Hematopoietic multipotent progenitor cell treated with erythropoietin and hydrocortisone succinate and interleukin-3 and kit ligand, for 8 days (in vitro differentiated cells): ENCODE data around the gene ZNF664.
A peak's percentile ranks its signal among the peaks of the same experiment; 100 is the strongest.

Experiments used
- DNase-seq: peaks from one replicate; pipeline ENCODE4 v3.0.0-alpha.2; 2015

The ZNF664 gene

GRCh38 chr12:123972457-123973401 is at the start of gene ZNF664, which contains the start of gene CCDC92:
Gene ZNF664 (plus strand): TSS chr12:123973215. CDS start chr12:124012145, 38,930 bp downstream.
Gene CCDC92 (minus strand): TSS chr12:123972831. CDS start chr12:123944305, 28,526 bp downstream.
- DNase-seq: peak; percentile 82

DNA sequence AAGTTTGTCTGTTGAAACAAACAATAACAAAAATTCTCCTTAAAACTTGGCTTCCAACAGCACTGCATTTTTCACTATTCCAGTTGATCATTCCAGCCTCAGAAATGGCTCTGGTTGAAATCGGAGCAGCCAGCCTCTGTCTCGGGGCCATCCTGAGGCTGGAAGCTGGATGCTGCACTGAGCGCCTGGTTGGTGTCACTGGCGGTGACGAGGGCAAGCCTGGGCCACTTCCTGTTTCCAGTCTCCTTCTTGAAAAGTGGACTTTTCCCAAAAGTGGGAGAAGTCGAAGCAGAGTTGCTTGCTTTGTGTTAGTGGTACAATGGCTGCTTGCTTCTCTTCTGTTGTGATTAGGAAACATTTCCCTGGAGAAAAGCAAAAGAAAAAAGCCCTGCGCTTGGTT is 49.1 kb upstream of the ZNF664 start:
- DNase-seq: no peak

- DNase-seq: no peak
Measured at GRCh38 chr12:123924539-123924938, 48.5 kb upstream of the ZNF664 start.

DNA sequence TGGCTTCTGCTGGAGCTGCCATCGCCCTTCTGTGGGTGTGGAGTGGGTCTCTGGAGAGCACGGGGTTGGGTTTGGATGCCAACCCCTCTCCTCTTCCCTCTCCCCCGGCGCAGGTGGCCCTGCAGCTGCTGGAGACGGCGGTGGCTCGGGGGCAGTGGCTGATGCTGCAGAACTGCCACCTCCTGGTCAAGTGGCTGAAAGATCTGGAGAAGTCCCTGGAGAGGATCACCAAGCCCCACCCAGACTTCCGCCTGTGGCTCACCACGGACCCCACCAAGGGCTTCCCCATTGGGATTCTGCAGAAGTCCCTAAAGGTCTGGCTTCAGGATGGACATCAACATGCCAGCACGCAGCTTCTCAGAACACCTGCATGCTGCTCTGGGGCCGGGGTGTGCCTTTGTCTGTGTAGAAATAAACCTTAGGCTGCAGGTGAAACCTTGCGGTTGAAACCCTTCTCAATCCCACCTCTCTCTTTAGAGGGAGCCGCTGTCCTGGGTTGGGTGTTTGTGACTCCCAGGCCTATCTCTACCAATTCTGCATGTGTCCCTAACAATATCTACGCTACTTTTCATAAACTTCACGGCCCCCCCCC is 44.6 kb upstream of the ZNF664 start:
- no peak for DNase-seq

DNA sequence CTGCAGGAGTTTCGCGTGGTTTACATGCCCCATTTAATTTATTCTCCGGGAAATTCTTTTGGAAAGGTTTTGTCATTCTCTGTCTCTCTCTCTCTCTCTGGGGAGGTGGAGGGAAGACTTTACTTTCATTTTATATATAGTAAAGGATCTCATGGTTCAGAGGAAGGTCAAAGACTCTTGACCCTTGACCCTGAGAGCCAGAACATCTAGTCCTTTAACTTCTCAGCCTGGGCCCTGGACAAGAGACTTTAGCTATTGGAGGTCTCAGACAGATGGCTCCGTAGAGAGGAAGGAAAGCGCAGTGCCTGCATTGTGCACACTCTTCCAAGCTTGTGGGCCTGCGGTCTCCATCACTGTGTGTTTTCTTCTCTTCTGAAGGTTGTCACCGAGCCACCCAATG is 44.1 kb upstream of the ZNF664 start:
- no peak for DNase-seq

DNA sequence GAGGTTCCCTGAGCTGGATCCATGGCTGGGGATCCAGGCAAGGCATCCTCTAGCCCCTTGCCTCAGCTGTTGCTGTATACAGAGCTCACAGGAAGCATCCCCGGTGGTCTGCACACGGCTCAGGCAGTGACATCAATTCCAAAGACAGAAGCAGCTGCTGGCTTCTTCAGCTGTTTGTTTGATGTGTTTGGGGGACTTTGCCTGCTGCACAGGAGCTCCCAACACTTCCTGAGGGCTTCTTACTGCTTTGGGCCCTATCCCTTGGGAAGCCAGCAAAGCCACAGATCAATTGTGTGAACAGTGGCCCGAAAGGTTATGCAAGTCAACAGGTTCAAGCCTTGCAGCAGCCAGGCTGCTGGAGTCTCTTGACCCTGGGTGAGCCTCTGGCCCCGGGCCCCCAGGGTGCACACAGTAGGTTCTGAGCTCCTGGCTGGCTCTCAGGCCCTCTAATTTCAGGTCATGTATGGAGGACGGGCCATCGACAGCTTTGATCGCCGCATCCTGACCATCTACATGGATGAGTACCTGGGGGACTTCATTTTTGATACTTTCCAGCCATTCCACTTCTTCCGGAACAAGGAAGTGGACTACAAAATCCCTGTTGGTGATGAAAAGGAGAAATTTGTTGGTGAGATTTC is 43.0 kb upstream of the ZNF664 start:
- no peak for DNase-seq

- DNase-seq: no peak
Measured at GRCh38 chr12:123931686-123932321, 41.2 kb upstream of the ZNF664 start.

GRCh38 chr12:123933214-123933613 is 39.8 kb upstream of the ZNF664 start:
- no peak for DNase-seq

DNA sequence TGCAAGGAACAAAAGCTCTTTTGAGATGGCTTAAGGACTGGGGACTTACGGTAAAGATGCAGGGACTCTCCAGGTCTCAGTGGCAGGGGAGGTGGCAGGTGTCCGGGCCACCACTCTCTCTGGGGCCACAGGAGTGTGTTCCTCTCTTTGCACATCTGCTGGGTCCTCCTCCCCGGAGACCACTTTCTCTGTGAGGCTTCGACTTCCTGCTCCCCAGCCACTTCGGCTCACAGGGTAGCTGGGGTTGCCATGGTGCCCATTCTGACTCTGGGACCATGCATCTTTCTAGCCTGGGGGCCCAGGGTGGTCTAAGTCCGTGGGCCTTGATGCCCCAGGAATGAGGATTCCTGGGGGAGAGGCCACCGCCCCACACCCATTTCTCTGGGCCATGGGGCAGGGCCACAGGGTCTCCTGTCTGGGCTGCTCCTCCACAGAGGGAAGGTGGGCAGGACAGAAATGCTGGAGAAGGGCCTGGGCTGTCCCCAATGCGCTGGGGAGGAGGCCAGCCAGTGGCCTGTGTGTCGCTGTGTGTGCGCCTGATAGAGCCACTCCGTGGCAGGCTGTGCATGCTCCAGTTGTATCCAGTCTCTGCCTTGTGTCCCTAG is 38.9 kb upstream of the ZNF664 start:
- no peak for DNase-seq

- DNase-seq: no peak
Measured at GRCh38 chr12:123934829-123935228, 38.2 kb upstream of the ZNF664 start.

DNA sequence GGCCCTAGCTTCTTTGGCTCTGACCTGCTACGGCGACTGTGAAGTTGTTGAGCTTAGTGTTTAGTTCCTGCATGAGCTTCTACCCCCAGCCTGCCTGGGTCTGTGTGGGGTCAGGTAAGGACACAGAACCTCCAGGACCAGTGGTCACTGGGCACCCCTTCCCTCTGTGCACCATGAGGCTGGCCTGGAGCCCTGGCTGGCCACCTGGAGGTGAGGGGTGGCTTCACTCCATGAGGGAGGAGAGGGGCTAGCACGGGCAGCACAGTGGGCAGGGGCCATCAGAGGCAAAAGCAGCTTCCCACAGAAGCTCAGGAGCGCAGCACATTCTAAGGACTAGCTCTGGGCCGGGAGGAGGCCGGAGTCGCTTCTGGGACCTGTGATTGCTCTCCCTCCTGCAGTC is 37.1 kb upstream of the ZNF664 start:
- no peak for DNase-seq

DNA sequence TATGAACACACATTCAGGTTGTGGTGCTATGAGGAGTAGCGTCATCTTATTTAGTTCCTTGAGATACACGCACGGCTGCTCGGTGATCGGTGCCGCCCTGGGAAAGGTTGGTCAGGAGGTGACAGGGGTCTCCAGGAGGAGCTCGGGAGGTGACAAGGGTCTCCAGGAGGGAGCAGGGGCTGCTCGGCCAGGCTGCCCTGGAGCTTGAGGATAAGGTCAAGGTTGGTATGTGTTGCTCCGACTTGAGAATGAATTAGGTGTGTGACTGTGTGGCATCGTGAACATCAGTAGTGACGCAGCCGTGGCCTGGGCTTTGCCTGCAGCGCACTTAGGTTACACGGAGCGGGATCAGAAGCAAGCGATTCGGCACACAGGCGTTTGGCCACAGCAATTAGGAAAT is 36.5 kb upstream of the ZNF664 start:
- DNase-seq: no peak

GRCh38 chr12:123936956-123937706 is 35.9 kb upstream of the ZNF664 start:
- no peak for DNase-seq

DNA sequence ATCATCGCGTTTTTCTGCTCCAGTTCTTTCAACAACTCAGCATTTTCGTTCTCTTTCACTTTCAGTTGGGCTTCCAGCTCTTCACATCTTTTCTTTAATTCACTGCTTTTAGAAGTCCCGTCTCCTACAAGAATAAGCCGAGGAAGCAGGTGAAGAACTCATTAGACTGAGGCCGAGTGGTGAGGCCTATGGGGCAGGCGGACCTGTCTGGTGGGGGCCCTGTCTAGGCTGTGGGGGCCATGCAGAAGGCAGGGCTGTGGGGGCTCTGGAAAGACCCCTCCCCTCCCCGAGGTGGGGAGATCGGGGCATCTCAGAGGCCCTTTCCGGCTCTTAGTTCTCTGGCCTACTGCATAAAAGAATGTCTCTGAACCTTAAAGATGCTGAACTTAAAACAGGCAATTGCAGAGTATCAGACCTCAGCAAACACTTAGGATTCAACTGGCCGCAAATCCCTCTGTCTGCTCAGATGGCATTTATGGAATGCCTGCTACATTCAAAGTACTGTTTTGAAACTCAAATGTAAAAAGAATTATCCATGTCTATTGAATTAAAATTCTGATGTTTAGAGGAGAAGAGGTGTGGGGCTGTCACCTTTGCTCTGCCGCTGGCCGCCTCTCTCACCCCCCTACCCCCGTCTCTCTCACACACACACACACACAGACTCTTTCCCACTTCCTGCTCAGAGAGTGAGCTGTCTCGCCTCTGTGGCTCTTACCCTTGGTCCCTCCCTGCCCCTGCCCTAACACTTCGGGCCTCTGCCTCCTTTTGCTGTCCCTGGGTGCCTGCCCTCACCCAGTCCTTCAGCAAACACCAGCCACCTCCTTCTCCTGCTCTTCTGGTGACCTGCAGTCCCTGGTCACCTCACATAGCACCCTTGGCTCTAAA is 35.1 kb upstream of the ZNF664 start:
- DNase-seq: no peak

- DNase-seq: no peak
Measured at GRCh38 chr12:123938679-123939480, 34.1 kb upstream of the ZNF664 start.

DNA sequence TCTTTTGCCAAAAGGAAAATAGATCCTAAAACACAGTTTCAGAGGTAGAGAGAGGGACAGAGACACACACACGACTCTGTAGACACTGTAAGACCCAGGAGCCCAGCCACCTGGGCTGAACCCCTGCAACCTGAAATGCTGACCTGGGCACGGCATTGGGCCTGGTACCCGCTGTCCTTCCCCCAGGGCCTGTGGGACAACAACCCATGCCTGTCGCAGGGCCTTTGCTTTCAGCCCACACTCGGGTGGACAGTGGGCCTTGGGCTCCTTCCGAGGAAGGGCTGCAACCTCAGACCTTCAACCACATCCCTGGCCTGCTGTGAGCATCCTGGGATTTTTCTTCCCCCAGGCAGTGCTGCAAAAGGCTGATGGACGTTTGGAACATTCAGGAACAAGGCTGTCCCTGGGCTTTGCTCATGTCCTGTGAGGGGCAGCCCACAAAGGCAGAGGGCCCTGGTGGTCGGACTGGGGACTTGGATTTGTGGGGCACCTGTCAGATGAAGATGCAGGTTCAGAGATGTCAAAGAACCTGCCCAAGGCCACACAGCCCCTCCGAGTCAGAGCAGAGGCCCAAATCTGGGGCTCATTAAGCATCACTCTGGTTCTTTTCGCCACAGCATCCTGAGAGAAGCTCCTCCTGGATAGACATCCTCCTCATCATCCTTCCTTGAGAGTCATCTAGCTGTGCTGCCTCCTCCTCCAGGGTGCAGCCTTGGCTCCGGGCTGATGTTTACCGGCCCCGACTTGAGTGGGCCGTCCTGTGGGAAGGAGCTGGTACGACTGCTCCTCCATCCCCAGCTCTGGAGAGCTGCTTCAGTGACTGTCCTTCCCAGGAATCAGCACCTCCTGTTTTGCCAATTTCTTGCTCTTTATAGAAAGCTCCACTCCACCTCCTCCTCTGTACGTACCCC is 33.0 kb upstream of the ZNF664 start:
- no peak for DNase-seq

DNA sequence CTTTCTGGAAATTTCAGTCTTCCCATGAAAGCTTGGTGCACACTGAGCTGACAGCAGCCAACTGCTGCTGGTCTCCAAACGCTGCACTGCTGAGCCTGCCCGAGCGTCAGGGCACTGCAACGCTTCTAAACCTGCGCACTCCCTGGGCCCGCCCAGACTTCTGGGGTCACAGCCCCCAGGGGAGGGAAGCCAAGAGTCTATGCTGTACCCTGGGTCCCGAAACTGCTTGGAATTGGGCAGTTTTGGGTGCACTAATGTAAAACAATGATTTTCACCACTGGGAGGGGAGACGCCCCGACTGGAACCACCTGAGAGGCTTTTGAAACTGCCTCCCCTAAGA is 32.4 kb upstream of the ZNF664 start:
- no peak for DNase-seq

GRCh38 chr12:123941000-123941399 is 32.0 kb upstream of the ZNF664 start:
- DNase-seq: no peak

- DNase-seq: no peak
Measured at GRCh38 chr12:123941624-123942237, 31.3 kb upstream of the ZNF664 start.
